Nephron progenitor cell (in vitro differentiated cells): ENCODE results near the gene WNT5B.

ENCODE experiments used
- DNase-seq: peaks from one replicate; pipeline ENCODE4 v3.0.0; 2021
- H3K27ac Mint-ChIP-seq: 2 replicates; pipeline ENCODE4 v1.8.0; 2021; ENCODE audit warnings: mild to moderate bottlenecking, moderate library complexity, mixed read lengths
- H3K27me3 Mint-ChIP-seq: 2 replicates; pipeline ENCODE4 v1.8.0; 2021; ENCODE audit warnings: mild to moderate bottlenecking, low read depth, mixed read lengths; ENCODE audit not compliant: poor library complexity
- H3K36me3 Mint-ChIP-seq: 2 replicates; pipeline ENCODE4 v1.8.0; 2021; ENCODE audit warnings: low read depth, mixed read lengths
- H3K4me1 Mint-ChIP-seq: 2 replicates; pipeline ENCODE4 v1.8.0; 2021; ENCODE audit warnings: mixed read lengths
- H3K4me3 Mint-ChIP-seq: 2 replicates; pipeline ENCODE4 v1.8.0; 2021; ENCODE audit warnings: mild to moderate bottlenecking, moderate library complexity, mixed read lengths
- H3K9me3 Mint-ChIP-seq: 2 replicates; pipeline ENCODE4 v1.8.0; 2021; ENCODE audit warnings: mild to moderate bottlenecking, moderate library complexity, mixed read lengths
- TF ChIP-seq, protein P1 (sequence below): fragments of 200-600 bp; sonication (generic); IDR thresholded peaks from 2 replicates; pipeline ENCODE4 v1.5.0; 2021; ENCODE audit warnings: antibody characterized with exemption

WNT5B gene

DNA sequence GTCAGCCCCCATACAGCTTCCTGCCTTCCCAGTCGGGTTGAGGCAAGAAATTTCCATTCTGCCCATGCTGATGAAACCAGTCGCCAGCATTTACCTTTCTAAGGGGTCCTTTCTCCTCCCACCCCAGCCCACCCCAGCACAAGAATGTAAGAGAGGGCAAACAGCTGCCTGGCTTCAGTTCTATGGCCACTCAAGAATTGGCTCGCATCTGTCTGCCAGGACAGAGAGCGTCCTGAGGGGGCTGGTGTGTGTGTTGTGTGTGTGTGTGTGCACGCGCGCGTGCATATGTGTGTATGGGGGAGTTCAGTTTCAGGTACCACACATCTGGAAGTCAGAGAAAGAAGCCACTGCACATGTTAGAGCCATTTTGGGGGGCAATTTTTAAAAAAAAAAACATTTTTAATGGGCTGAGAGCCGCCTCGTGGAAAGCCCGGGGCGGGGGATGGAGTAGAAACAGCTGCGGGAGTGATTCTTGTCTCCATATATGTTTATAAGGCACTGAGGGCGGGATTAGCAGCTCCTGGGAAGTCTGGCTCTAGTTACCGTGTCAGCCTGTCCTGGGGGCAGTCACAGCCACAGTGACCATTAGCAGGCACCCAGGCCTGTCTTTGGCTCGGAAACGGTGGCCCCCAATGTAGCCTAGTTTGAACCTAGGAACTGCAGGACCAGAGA is at the start of gene WNT5B:
TSS of gene WNT5B (plus strand) at position 566 of the 672 bp plus-strand sequence. CDS start 2,124 bp downstream, outside the sequence.
- Mint-ChIP-seq H3K36me3 (peaks cover under 1% of the 10 kb centered on the region), H3K4me1 (peaks cover 86% of the 10 kb centered on the region), H3K27me3 (peaks cover 10% of the 10 kb centered on the region), H3K4me3 (peak within 1 kb of the TSS; percentile 84), H3K9me3 (no peaks in the 10 kb centered on the region), H3K27ac (peak within 1 kb of the TSS; percentile 93)
- TF ChIP-seq, protein P1, sequence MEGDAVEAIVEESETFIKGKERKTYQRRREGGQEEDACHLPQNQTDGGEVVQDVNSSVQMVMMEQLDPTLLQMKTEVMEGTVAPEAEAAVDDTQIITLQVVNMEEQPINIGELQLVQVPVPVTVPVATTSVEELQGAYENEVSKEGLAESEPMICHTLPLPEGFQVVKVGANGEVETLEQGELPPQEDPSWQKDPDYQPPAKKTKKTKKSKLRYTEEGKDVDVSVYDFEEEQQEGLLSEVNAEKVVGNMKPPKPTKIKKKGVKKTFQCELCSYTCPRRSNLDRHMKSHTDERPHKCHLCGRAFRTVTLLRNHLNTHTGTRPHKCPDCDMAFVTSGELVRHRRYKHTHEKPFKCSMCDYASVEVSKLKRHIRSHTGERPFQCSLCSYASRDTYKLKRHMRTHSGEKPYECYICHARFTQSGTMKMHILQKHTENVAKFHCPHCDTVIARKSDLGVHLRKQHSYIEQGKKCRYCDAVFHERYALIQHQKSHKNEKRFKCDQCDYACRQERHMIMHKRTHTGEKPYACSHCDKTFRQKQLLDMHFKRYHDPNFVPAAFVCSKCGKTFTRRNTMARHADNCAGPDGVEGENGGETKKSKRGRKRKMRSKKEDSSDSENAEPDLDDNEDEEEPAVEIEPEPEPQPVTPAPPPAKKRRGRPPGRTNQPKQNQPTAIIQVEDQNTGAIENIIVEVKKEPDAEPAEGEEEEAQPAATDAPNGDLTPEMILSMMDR, result no peak
- peak; percentile 40 for DNase-seq

- TF ChIP-seq, protein P1, result no peak
- no peak overlapping the region for H3K27ac Mint-ChIP-seq
- H3K9me3 Mint-ChIP-seq, result no peaks in the 10 kb centered on the region
- H3K36me3 Mint-ChIP-seq, result no peaks in the 10 kb centered on the region
- H3K27me3 Mint-ChIP-seq, result peaks cover 8% of the 10 kb centered on the region
- H3K4me3 Mint-ChIP-seq, result no peak overlapping the region
- no peak for DNase-seq
- H3K4me1 Mint-ChIP-seq, result peaks cover 95% of the 10 kb centered on the region
Observed at GRCh38 chr12:1579651-1580435, 49.2 kb upstream of the WNT5B start.

GRCh38 chr12:1580526-1580925 is 48.5 kb upstream of the WNT5B start:
- H3K4me3 Mint-ChIP-seq, result no peak overlapping the region
- no peaks in the 10 kb centered on the region for H3K36me3 Mint-ChIP-seq
- no peak overlapping the region for H3K27ac Mint-ChIP-seq
- peaks cover 91% of the 10 kb centered on the region for H3K4me1 Mint-ChIP-seq
- H3K9me3 Mint-ChIP-seq, result no peaks in the 10 kb centered on the region
- DNase-seq, result no peak
- peaks cover 8% of the 10 kb centered on the region for H3K27me3 Mint-ChIP-seq
- TF ChIP-seq, protein P1, result no peak

DNA sequence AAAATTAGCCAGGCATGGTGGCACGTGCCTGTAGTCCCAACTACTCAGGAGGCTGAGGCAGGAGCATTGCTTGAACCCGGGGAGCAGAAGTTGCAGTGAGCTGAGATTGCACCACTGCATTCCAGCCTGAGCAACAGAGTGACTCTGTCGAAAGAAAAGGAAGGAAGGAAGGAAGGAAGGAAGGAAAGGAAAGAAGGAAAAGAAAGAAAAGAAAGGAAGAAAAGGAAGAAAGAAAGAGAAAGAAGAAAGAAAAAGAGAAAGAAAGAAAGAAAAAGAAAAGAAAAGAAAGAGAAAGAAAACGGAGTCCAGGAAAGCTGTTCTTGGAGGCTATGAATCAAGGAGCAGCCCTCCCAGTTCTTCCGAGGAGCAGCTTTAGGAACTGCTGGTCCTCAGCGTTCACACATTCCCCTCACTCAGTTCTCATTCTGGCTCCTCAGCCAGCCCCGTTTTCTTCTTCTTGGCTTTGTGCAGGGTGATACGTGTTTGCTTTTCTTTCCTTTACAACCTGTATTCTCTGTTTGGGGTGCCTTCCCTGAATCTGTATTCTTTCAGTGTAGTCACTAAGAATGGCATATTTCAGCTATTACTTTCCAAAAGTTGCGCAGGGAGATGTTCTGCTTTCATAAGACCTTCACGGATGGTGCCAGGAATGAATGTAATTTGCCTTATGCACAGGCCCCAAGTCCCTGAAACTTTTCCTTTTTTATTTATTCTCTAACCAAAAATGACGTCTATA is 46.9 kb upstream of the WNT5B start:
- no peaks in the 10 kb centered on the region for H3K9me3 Mint-ChIP-seq
- peaks cover 4% of the 10 kb centered on the region for H3K36me3 Mint-ChIP-seq
- DNase-seq, result no peak
- H3K27ac Mint-ChIP-seq, result peak overlapping the region; percentile 17
- H3K4me3 Mint-ChIP-seq, result no peak overlapping the region
- TF ChIP-seq, protein P1, result no peak
- H3K27me3 Mint-ChIP-seq, result peaks cover 8% of the 10 kb centered on the region
- peaks cover 75% of the 10 kb centered on the region for H3K4me1 Mint-ChIP-seq

GRCh38 chr12:1582709-1583050 is 46.4 kb upstream of the WNT5B start:
- no peak for DNase-seq
- TF ChIP-seq, protein P1, result no peak
- H3K36me3 Mint-ChIP-seq, result peaks cover 4% of the 10 kb centered on the region
- H3K4me1 Mint-ChIP-seq, result peaks cover 72% of the 10 kb centered on the region
- H3K4me3 Mint-ChIP-seq, result no peak overlapping the region
- no peaks in the 10 kb centered on the region for H3K9me3 Mint-ChIP-seq
- H3K27me3 Mint-ChIP-seq, result peaks cover 8% of the 10 kb centered on the region
- H3K27ac Mint-ChIP-seq, result no peak overlapping the region
